Hematopoietic multipotent progenitor cell treated with erythropoietin and hydrocortisone succinate and interleukin-3 and kit ligand, for 15 days (in vitro differentiated cells): ENCODE results near the gene TMEM184A.
"Not testable (repeated sequence)": the region's sequence is repeated elsewhere in the genome, so short reads cannot be mapped to it uniquely, and the experiment has no call there.

Source experiments
- DNase-seq: peaks from one replicate; pipeline ENCODE4 v3.0.0-alpha.2; 2015; ENCODE audit warnings: low spot score

The TMEM184A gene

GRCh38 chr7:1523208-1523607 is 32.8 kb downstream of the TMEM184A start:
- DNase-seq: no peak

- no peak for DNase-seq
Measured at GRCh38 chr7:1521456-1521855, 34.5 kb downstream of the TMEM184A start.

- no peak for DNase-seq
Measured at GRCh38 chr7:1520539-1521234, 35.3 kb downstream of the TMEM184A start.

GRCh38 chr7:1519322-1519922 is 36.6 kb downstream of the TMEM184A start:
- not testable (repeated sequence) for DNase-seq

- DNase-seq: no peak
Measured at GRCh38 chr7:1516586-1517251, 39.3 kb downstream of the TMEM184A start.

- not testable (repeated sequence) for DNase-seq
Measured at GRCh38 chr7:1515509-1515967, 40.5 kb downstream of the TMEM184A start.

- no peak for DNase-seq
Measured at GRCh38 chr7:1514995-1515401, 41.0 kb downstream of the TMEM184A start.

- no peak for DNase-seq
Measured at GRCh38 chr7:1514407-1514806, 41.6 kb downstream of the TMEM184A start.

GRCh38 chr7:1513657-1514095 is 42.3 kb downstream of the TMEM184A start:
- no peak for DNase-seq

- peak; percentile 86 for DNase-seq
Measured at GRCh38 chr7:1512781-1513656, 43.0 kb downstream of the TMEM184A start.

GRCh38 chr7:1511444-1512422 is 44.3 kb downstream of the TMEM184A start:
- DNase-seq: no peak

- no peak for DNase-seq
Measured at GRCh38 chr7:1510780-1511154, 45.2 kb downstream of the TMEM184A start.

- no peak for DNase-seq
Measured at GRCh38 chr7:1509226-1509625, 46.8 kb downstream of the TMEM184A start.

- no peak for DNase-seq
Measured at GRCh38 chr7:1508277-1508758, 47.7 kb downstream of the TMEM184A start.

- DNase-seq: no peak
Measured at GRCh38 chr7:1505731-1506550, 50.1 kb downstream of the TMEM184A start.

- DNase-seq: peak; percentile 92
Measured at GRCh38 chr7:1503816-1504775, 51.9 kb downstream of the TMEM184A start, which contains the start of gene INTS1. Gene INTS1 (minus strand): TSS chr7:1504389. CDS start chr7:1503960, 429 bp downstream.

GRCh38 chr7:1503390-1503789 is 52.6 kb downstream of the TMEM184A start:
- no peak for DNase-seq

- DNase-seq: no peak
Measured at GRCh38 chr7:1502845-1503244, 53.2 kb downstream of the TMEM184A start.
